ENCODE data around the gene GJA3.

The GJA3 gene

DNA sequence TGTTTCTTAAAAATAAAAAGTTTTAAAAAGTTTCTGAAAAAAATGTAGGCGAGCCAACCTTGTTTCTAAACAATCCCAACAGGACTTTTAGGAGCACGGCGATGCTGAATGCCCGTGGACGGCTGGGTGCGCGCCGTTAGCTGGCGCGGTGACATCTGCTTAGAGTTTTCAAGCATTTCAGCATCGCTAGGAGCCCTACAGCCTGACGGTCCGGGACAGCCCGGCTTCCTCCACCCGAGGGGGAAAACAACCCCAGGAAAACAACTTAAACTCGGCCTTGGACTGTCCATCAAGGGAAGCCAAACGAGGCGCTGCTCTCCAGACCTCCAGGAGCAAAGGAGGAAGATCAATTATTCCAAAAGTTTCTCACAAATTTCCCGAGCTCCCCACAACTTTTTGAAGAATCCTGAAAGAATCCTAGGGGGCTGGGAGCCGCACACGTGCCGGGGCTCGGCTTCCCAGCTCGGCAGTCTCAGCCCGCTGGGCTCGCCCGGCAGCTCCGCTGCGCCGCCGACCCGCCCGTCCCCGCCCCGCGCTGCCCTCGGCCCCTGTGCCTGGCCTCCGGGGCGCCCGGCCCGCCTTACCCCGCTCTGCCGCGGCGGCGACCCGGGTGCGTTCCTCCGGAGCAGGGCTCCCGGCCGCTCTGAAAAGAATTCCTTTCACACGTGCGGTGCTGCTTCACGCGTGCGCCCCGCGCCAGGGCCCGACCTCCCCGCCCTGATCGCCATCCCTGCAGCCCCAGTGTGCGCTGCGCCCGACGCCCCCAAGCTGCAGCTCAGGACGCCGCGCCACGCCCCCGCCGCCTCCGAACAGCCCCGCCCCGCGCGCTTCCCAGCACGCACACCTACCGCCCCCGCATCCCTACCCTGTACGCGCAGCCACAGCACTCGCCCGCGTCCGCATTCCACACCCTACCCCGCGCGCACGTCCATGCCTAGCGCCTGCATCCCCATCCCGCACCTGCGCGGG, at the start of gene GJA3:
GJA3 (minus strand) TSS at position 747 of the 969 bp plus-strand sequence. CDS start 17,764 bp downstream, outside the sequence.
- DNase-seq (ENCODE audit: low spot score) = peak; percentile 70

DNA sequence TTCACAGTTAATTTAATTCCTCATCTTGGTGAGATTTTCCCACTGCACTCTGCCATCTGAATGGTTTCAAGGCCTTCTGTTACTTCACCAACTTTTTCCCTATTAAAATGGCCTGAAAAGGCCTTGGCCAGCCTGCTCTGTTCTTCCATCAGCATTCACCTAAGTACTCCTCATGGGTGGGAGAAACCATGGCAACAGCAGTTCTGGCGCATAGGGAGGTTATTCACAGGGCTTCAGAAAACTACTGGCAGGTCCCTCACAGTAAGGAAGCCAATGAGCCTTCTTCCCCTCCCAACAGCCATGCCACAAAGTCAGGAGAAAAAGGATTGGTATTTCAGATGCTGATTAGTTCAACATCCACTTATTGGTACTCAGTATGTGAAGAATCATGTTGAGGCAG, 49.1 kb upstream of the GJA3 start:
- no peak for DNase-seq (ENCODE audit: low spot score)

DNA sequence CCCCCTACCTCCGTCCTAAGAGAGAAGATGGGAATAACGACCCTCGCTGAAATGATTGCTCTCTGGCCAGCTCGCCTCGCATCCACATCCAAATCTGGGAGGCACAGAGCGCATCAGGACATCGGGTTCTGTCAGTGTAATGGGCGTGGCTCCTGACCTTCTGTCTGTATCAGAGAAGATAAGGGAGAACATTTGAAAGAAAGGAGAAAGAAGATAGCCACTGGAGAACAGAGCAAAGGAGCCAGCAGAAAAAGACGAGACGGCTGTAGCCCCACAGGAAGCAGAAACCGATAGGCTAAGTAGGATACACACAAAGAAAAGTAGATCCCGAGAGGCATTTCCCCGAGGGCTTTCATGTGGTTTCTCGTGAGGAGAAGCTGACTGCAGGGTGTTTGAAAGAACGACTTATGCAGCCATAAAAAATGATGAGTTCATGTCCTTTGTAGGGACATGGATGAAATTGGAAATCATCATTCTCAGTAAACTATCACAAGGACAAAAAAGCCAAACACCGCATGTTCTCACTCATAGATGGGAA, 45.9 kb upstream of the GJA3 start:
- DNase-seq (ENCODE audit: low spot score) = no peak

DNA sequence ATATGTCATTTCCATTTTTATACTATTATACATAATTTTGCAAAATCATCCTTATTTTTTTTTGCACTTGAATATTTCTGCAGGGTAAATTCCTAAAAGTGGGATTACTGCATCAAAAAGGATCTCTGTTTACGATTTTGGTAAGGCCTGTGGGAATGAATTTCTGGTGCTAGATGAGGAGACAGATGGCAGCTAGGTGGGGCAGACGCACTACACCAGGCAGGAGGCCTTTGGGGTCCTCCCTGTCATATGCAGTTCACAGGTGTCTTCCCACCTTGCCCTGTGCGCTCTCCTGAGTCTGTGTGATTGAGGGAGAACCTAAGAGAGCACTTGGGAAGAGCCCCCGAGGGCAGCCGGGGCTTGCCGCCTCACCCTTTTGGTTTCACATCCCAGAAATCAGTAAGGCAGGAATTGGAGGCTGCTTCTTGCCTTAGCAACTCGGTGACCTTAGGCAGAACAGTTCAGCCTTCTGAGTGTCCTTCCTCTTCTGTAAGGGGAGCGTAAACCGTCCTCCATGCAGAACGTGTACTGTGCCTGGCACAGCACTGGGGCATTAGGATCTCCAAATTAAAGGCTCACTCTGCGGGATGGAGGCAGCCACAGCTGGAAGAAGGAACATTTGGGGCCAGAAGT, 45.3 kb upstream of the GJA3 start:
- DNase-seq (ENCODE audit: low spot score) = no peak

DNA sequence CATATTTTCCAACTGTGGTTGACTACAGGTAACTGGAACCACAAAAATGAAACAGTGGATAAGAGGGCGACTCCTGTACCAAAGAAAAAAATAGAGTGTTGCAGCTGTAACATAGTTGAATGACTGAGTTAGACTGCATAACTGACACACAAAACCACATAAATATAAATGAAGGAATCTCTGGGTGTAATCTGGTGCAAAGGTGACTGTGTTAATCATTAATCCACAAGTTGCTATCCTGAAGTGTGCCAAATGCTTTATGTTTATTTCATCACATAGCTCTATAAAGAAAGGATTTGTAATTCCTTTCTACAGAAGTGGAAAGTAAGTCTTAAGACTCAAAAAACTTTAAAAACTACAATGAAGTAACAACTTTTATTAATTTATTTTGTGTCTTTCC, 37.9 kb upstream of the GJA3 start:
- no peak for DNase-seq (ENCODE audit: low spot score)

DNA sequence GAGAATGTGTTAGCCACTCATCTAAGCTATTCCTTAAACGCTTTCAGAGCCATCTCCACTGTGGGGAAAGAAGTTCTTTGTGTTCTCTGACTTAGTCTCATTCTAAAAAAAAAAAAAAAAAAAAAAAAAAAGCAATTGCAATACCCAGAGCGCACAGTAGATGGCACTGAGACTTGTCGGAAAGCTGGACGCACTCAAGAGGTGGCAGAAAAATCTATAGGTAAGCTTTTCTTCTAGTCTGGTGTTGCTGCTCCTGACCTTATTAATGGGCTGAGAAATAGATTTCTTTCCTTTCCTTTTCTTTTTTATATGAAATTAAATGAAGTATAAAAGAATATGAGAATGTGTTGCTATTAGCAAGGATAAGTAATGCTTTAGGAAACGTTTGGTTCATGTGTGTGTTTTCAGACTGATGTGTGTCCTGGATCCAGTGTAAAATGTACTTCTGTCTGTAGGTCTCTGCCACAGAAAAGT, 36.5 kb upstream of the GJA3 start:
- DNase-seq (ENCODE audit: low spot score) = peak; percentile 61

DNA sequence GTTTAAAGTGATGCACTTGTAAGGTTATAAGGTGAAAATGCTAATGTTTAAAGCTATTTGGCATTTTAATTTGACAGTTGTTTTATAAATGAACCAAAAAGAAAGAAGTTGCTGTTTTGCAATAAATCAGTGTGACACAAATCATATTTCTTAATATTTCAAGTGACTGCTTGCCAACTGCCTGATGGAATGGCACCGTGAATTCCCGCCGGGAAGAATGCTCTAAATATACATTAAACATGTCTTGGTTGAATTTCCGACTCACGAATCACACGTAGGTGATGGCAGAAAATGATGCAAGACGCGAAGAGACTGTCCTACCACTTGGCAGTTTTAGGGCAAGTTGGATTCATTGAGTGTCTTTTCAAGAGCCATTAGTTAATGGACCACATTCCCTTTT, 34.9 kb upstream of the GJA3 start:
- no peak for DNase-seq (ENCODE audit: low spot score)

DNA sequence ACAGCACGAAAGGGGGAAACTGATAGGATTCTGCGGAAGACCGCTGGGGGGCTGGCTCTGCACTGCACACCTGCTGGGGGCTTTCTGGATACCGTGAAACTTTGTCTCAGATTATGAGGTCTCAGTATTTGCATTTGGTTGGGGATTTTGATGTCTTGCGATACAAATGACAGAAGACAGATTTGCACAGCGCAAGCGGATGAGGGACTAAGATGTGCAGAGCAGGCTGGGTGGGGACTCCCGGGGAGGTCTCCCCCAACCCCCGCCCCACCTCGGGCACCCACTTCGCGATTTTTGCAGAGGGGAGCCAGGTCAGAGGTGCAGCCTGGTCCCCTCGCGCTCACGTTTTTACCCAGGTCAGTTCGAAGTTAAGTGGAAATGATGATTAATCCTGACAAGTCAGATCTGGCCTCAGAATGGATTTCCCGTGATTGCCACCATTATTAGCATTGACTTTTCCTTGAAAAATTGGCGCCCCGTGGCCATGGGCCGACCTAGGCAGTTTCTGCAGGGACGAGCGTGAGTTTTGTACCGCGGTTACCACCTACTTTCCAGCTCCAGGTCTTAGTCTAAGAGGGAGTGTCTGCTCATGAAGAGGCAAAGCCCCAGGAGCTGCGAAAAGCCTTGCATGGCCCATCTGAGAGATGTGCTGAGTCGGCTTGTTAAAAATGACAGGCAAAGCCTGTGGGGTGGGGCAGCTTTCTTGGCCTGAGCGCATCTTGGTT, 33.2 kb upstream of the GJA3 start:
- DNase-seq (ENCODE audit: low spot score) = no peak

DNA sequence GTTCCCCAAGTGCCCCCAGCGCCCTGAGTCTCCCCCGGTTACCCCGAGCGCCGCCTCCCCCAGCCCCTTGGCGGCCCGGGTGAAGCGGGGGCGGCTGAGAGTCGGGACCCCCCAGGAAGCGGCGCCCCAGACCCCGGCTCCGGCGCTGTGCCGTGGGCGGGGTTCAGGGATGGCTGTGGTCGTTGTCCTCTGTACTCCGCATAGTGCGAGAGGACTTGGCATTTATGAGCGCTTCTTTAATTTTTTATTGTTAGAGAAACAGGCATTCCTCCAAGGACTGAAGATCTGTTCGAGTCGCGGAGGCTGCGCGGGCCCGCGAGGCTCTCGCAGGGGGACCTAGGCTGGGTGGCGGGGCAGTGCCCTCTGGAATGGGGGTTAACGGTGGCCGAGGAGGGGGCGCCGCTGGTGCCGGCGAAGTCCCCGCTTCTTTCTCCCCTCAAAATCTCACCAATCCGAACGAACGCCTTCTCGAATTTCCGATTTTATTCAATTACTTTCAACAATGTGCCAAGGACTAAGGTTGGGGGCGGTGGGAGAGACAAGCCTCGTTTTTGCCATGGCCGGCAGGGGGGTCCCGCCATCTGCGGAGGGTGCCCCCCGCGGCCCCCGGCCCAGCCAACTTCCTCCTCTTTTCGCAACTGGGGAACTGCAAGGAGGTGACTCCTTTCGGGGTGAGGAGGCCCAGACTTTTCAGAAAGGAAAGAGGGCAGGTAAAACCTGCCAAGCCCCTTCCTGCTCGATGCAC, 32.5 kb upstream of the GJA3 start:
- DNase-seq (ENCODE audit: low spot score) = no peak

DNA sequence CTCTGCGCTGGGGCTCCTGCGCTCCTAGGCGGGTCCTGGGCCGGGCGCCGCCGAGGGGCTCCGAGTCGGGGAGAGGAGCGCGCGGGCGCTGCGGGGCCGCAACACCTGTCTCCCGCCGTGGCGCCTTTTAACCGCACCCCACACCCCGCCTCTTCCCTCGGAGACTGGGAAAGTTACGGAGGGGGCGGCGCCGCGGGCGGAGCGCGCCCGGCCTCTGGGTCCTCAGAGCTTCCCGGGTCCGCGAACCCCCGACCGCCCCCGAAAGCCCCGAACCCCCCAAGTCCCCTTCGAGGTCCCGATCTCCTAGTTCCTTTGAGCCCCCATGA, 31.9 kb upstream of the GJA3 start, which contains the start of gene GJB2:
GJB2 (minus strand) TSS at position 103 of the 326 bp plus-strand sequence. CDS start 3,357 bp downstream, outside the sequence.
- no peak for DNase-seq (ENCODE audit: low spot score)

DNA sequence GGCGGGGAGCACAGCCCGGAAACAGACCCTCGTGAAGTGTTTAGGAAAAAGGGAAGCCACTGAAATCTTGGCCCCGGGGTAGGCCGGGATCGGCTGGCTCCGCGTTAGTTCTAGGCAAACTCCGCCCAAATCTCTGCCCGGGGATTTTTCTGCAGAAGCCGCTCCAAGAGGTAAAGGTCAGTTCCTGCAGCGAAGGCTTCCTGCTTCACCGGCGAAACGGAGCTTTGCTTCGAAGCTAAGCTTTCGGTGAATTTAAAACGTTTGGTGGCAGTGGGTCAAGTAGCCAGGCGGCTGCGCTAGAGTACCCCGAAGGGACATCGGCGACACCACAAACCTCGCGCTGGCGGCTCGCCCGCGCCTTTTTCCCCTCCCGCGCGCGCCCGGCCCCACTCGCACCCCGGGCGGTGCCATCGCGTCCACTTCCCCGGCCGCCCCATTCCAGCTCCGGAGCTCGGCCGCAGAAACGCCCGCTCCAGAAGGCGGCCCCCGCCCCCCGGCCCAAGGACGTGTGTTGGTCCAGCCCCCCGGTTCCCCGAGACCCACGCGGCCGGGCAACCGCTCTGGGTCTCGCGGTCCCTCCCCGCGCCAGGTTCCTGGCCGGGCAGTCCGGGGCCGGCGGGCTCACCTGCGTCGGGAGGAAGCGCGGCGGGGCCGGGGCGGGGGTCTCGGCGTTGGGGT, 31.4 kb upstream of the GJA3 start:
- DNase-seq (ENCODE audit: low spot score) = no peak

DNA sequence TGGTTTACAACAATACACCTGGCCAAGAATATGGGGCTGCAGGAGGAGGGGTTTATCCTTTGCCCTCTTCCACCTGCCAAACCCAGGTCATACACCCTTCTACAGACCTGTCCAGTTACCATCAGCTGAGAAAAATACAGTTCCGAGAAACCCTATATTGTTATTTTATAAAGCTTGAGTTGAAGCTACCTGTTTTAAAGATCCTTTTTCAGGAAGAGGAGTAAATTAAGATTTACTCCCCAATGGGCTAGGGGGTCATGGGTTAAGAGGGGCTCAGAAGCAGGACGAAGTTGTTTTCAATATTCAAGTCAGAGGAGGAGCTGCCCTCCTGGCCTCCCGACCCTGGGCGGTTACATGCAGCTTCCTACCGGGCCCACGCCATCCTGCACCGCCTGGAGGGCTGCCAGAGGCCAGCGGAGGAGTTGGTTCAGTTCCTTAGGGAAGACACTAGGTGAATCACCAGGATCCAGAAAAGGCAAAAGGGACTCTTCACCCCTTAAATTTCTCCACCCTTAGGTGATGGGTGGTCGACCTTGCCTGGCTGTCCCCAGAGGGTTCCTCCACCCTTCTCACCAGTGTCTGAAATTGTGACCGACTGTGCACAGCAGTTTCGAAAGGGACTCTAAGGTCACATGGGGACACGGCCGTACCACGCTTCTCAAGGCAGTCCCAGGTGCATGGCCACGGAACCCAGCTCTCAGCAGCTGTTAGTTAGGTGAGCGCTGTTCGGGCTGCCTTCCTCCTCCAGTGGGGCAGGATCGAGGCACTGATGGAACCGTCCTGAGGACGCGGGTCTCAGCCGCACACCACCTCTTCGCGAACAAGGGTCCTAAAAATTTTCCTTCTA, 30.7 kb upstream of the GJA3 start:
- DNase-seq (ENCODE audit: low spot score) = no peak

DNA sequence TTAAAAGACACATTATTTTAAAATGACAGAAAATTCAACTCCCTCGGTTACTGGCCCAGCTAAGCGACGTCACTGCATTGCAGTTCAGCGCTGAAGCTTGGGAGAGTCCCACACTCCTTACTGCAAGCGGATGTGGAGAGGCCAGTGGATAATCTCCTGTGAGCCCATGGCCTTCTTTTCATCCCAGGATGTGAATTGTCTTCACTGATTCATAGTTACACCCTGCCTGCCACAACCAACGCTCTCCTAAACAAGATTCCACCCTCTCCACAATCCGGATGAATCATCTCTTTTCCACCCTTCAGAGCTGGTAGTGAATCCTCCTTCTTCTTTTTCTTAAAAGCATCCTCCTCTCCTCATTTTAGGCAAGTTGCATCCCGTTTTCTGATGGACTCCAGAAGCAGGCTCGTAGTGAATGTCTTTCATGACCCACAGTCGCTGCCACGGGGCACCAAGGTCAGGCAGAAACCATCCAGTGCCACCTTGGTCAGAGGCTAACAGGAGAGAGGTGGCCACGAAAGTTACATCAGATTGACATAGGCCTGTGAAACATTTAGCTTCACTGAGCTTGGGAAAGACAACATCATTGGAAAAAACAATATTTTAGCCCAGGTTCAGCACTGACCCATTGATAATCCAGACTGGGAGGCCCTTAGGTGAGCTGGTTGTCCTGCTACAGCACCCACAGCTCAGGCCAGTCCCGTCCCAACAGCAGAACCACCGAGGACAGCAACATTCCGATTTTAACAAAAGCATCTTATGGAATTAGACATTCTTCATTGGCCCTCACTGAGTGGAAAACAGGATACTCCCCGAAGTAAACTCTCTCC, 29.8 kb upstream of the GJA3 start:
- no peak for DNase-seq (ENCODE audit: low spot score)

DNA sequence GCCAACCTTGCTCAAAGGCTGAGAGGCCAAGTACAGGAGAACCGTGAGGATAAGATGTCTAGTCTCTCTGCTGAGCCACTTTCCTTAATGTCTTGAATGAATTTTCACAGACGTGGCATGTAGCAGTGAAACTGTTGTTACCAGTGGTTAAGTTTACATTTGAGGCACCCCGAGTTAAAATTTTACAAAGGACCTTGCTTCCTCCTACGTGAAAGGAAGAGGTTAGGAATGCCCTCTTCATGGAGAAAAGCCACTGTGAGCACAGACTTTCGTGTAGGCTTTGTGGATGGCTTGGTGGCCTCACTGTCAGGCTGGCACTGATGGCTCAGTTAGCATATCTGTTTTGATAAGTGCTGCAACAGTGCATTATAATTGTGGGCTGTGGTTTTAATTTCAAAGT, 29.2 kb upstream of the GJA3 start:
- no peak for DNase-seq (ENCODE audit: low spot score)

DNA sequence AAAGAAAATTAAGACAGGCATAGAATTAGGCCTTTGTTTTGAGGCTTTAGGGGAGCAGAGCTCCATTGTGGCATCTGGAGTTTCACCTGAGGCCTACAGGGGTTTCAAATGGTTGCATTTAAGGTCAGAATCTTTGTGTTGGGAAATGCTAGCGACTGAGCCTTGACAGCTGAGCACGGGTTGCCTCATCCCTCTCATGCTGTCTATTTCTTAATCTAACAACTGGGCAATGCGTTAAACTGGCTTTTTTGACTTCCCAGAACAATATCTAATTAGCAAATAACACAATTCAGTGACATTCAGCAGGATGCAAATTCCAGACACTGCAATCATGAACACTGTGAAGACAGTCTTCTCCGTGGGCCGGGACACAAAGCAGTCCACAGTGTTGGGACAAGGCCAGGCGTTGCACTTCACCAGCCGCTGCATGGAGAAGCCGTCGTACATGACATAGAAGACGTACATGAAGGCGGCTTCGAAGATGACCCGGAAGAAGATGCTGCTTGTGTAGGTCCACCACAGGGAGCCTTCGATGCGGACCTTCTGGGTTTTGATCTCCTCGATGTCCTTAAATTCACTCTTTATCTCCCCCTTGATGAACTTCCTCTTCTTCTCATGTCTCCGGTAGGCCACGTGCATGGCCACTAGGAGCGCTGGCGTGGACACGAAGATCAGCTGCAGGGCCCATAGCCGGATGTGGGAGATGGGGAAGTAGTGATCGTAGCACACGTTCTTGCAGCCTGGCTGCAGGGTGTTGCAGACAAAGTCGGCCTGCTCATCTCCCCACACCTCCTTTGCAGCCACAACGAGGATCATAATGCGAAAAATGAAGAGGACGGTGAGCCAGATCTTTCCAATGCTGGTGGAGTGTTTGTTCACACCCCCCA, 28.1 kb upstream of the GJA3 start:
- DNase-seq (ENCODE audit: low spot score) = no peak

DNA sequence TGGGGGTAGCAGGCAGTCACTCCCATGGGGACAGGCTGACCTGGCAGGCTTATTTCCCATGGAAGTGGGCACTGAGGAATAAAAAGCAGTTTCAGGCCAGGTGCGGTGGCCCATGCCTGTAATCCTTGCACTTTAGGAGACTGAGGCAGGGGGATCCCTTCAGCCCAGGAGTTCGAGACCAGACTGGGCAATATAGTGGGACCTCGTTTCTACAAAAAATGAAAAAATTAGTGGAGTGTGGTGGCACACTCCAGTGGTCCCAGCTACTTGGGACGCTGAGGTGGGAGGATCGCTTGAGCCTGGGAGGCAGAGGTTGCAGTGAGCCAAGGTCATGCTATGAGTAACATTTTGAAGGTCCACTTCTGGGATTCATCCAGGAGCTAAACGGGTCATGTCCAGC, 25.9 kb upstream of the GJA3 start:
- DNase-seq (ENCODE audit: low spot score) = no peak

DNA sequence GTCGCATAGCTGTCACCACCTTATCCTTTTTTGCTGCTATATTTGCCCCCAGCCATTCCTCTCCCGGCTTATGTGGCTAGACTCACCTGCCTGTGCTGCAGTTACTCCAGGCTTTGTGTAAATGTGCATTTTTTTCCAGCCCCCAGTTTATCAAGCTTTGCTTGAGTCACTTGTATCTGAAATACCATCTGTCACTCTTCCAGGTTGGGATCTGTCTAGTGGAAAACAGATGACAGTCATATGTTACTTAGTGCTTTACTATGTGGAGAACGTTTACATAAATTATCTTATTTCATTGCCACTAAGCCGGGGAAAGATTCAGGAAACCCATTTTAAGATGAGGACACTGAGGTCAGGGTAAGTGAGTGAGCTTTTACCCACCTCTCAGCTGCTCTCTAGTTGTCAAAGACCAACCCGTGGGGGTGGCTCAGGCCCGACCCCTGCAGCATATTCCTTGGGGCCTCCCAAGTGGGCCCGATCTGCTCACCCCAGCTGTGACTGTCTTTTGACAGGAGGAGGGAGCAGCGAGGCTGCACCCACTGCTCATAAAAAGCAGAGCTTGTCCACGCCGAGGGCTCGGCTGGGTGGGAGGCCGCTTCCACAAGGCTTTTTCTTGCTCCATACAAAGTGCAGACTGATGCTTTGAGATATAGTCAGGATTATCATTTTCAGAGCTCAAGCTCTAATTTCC, 24.7 kb upstream of the GJA3 start:
- DNase-seq (ENCODE audit: low spot score) = no peak
